ENCODE data around the gene PRDM15. TPM values are rescaled to one million over a fixed set of nuclear protein-coding genes. Genes with fewer than 3 reads are reported as not detected.

The PRDM15 gene
- polyA plus RNA-seq, 1 donor (not counting 4 experiments of a cell fraction or from before 2014, with no cell fraction given) = 5.2 TPM

- H3K4me2 ChIP-seq (ENCODE audit: control insufficient read depth, extremely low read depth, insufficient read depth, low read depth, low read length) = no peak overlapping the region
- dilution Hi-C loops (cut with MboI; ENCODE audit: extremely low pct_ligation_motif_present, low sequenced_read_pairs) = no loop called here
- no peak overlapping the region for H3K27ac ChIP-seq (ENCODE audit: control insufficient read depth, insufficient read depth, low read length)
Observed at GRCh38 chr21:41802684-41803083, 76.5 kb downstream of the PRDM15 start.

GRCh38 chr21:41802198-41802584 lies 77.0 kb downstream of the PRDM15 start:
- Histone ChIP-seq H3K4me3 (ENCODE audit: control insufficient read depth in 2 of 3, extremely low read depth in 1 of 3, insufficient read depth in 2 of 3, low read depth in 1 of 3, low read length in 3 of 3) (no peak overlapping the region), H3K36me3 (ENCODE audit: control insufficient read depth in 2 of 2, extremely low read depth in 1 of 2, insufficient read depth in 2 of 2, low read length in 2 of 2) (peaks cover 7 to 10% of the 10 kb centered on the region in 2 experiments), H2AFZ (ENCODE audit: control insufficient read depth, low read length) (no peak overlapping the region), H3K4me1 (ENCODE audit: control insufficient read depth, extremely low read depth, insufficient read depth, low read length) (no peaks in the 10 kb centered on the region), H3K9me1 (ENCODE audit: control insufficient read depth, extremely low read depth, insufficient read depth, low read length) (no peaks in the 10 kb centered on the region), H3K4me2 (ENCODE audit: control insufficient read depth, extremely low read depth, insufficient read depth, low read depth, low read length) (no peak overlapping the region), H3K79me2 (ENCODE audit: control insufficient read depth, insufficient read depth, low read length) (peaks cover 3% of the 10 kb centered on the region), H4K20me1 (ENCODE audit: control insufficient read depth, extremely low read depth, insufficient read depth, low read length) (no peaks in the 10 kb centered on the region), H3K27me3 (ENCODE audit: control insufficient read depth, extremely low read depth, insufficient read depth, low read length) (no peaks in the 10 kb centered on the region), H3K27ac (ENCODE audit: control insufficient read depth, insufficient read depth, low read length) (no peak overlapping the region), H3K9me3 (ENCODE audit: control insufficient read depth, low read depth, low read length) (no peaks in the 10 kb centered on the region), H3K9ac (ENCODE audit: control insufficient read depth, extremely low read depth, insufficient read depth, low read length) (no peak overlapping the region)
- DNase-seq (ENCODE audit: low read depth, low spot score) (no peak), FAIRE-seq (no peak)
- dilution Hi-C loops (cut with MboI; ENCODE audit: extremely low pct_ligation_motif_present, low sequenced_read_pairs) = no loop called here
- no peak for TF ChIP-seq CTCF (optimal IDR thresholded peaks at IDR 0.05 in 1 of 3, IDR thresholded peaks at IDR 0.05 in 1 of 3, conservative IDR thresholded peaks at IDR 0.05 in 1 of 3; ENCODE audit: extremely low read depth in 1 of 3, insufficient read depth in 2 of 3, low read length in 3 of 3)
- TF ChIP-seq EZH2 (IDR thresholded peaks at IDR 0.05; ENCODE audit: low read length) = no peak

More at GRCh38 chr21:41802684-41803083, 76.5 kb downstream of the PRDM15 start:
- Histone ChIP-seq H3K27me3 (ENCODE audit: control insufficient read depth, extremely low read depth, insufficient read depth, low read length) (no peaks in the 10 kb centered on the region), H3K4me3 (ENCODE audit: control insufficient read depth in 2 of 3, extremely low read depth in 1 of 3, insufficient read depth in 2 of 3, low read depth in 1 of 3, low read length in 3 of 3) (no peak overlapping the region), H3K9ac (ENCODE audit: control insufficient read depth, extremely low read depth, insufficient read depth, low read length) (no peak overlapping the region), H4K20me1 (ENCODE audit: control insufficient read depth, extremely low read depth, insufficient read depth, low read length) (no peaks in the 10 kb centered on the region), H3K36me3 (ENCODE audit: control insufficient read depth in 2 of 2, extremely low read depth in 1 of 2, insufficient read depth in 2 of 2, low read length in 2 of 2) (peaks cover 7 to 11% of the 10 kb centered on the region in 2 experiments), H3K4me1 (ENCODE audit: control insufficient read depth, extremely low read depth, insufficient read depth, low read length) (no peaks in the 10 kb centered on the region), H2AFZ (ENCODE audit: control insufficient read depth, low read length) (no peak overlapping the region), H3K9me1 (ENCODE audit: control insufficient read depth, extremely low read depth, insufficient read depth, low read length) (no peaks in the 10 kb centered on the region), H3K9me3 (ENCODE audit: control insufficient read depth, low read depth, low read length) (no peaks in the 10 kb centered on the region), H3K79me2 (ENCODE audit: control insufficient read depth, insufficient read depth, low read length) (peaks cover 3% of the 10 kb centered on the region)
- TF ChIP-seq EZH2 (IDR thresholded peaks at IDR 0.05; ENCODE audit: low read length) = no peak
- TF ChIP-seq CTCF (optimal IDR thresholded peaks at IDR 0.05 in 1 of 3, IDR thresholded peaks at IDR 0.05 in 1 of 3, conservative IDR thresholded peaks at IDR 0.05 in 1 of 3; ENCODE audit: extremely low read depth in 1 of 3, insufficient read depth in 2 of 3, low read length in 3 of 3) = no peak
- FAIRE-seq (no peak), DNase-seq (ENCODE audit: low read depth, low spot score) (no peak)
